ENCODE measurements around the gene TFAP2E.

TFAP2E gene

DNA sequence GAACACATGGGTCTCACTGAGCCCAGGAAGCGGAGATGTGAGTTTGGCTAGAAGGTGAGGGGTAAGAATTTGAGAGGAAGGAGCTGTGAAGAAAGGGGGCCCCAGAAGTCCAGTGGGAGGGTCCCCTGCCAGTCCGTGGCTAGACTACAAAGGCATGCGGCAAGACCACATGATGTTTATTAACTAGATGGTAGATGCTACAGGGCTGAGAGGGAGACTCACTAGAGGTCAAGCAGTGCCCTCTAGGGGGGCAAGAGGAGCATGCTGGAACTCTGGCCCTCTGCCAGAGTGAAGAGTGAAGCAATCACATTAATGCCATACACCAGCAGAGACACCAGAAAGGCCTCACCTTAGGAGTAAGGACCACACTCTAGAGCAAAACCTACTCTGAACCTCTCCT lies 28.1 kb upstream of the TFAP2E start:
- Histone ChIP-seq H3K36me3 (ENCODE audit: insufficient read depth, low read length) (peaks cover 10% of the 10 kb centered on the region; the same call in 1 of the 2 replicates), H3K4me1 (ENCODE audit: insufficient read depth, low read length, poor library complexity, severe bottlenecking) (peaks cover 13% of the 10 kb centered on the region), H3K9me2 (replicated peaks; ENCODE audit: low read depth, low read length) (no peaks in the 10 kb centered on the region), H3F3A (ENCODE audit: low read depth) (no peaks in the 10 kb centered on the region), H3K4me3 (ENCODE audit: low read length, poor library complexity, severe bottlenecking) (peak overlapping the region; percentile 12), H3K79me2 (ENCODE audit: insufficient read depth, low read length) (peaks cover 54% of the 10 kb centered on the region), H4K20me1 (ENCODE audit: insufficient read depth, low read length, poor library complexity, severe bottlenecking) (peaks cover 4% of the 10 kb centered on the region), H3K9ac (ENCODE audit: low read depth, low read length, poor library complexity, severe bottlenecking) (no peak overlapping the region), H2AFZ (ENCODE audit: low read length) (no peak overlapping the region), H3K27me3 (ENCODE audit: insufficient read depth, low read length, poor library complexity, severe bottlenecking) (no peaks in the 10 kb centered on the region), H3K9me3 (ENCODE audit: insufficient read depth, low read depth, low read length) (no peaks in the 10 kb centered on the region), H3K4me2 (ENCODE audit: low read depth, low read length, poor library complexity, severe bottlenecking) (peak overlapping the region; percentile 59)
- TF ChIP-seq, protein P1, sequence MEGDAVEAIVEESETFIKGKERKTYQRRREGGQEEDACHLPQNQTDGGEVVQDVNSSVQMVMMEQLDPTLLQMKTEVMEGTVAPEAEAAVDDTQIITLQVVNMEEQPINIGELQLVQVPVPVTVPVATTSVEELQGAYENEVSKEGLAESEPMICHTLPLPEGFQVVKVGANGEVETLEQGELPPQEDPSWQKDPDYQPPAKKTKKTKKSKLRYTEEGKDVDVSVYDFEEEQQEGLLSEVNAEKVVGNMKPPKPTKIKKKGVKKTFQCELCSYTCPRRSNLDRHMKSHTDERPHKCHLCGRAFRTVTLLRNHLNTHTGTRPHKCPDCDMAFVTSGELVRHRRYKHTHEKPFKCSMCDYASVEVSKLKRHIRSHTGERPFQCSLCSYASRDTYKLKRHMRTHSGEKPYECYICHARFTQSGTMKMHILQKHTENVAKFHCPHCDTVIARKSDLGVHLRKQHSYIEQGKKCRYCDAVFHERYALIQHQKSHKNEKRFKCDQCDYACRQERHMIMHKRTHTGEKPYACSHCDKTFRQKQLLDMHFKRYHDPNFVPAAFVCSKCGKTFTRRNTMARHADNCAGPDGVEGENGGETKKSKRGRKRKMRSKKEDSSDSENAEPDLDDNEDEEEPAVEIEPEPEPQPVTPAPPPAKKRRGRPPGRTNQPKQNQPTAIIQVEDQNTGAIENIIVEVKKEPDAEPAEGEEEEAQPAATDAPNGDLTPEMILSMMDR (conservative IDR thresholded peaks at IDR 0.05; ENCODE audit: low read length): peak; percentile 88
- no peak for TF ChIP-seq EZH2phosphoT487 (IDR thresholded peaks at IDR 0.05; ENCODE audit: borderline replicate concordance)

DNA sequence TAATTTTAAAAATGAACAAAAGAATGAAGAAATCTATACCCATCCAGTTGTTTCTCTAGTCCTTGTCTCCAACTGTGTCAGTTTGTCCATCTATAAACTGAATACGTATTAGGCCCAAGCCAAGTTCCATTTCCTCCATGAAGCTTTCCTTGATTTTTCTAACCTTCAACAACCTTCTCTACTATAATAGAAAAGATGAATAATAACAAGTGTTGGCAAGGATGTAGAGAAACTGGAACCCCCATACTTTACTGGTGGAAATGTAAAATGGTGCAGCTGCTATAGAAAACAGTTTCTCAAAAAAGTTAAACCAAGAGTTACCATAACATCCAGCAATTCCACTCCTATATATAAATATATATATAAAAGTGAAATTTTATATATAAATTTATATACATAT lies 26.5 kb upstream of the TFAP2E start:
- Histone ChIP-seq H3K27me3 (ENCODE audit: insufficient read depth, low read length, poor library complexity, severe bottlenecking) (no peaks in the 10 kb centered on the region), H3K79me2 (ENCODE audit: insufficient read depth, low read length) (peaks cover 43% of the 10 kb centered on the region), H4K20me1 (ENCODE audit: insufficient read depth, low read length, poor library complexity, severe bottlenecking) (peaks cover 4% of the 10 kb centered on the region), H3K4me3 (ENCODE audit: low read length, poor library complexity, severe bottlenecking) (no peak overlapping the region), H3K9me2 (replicated peaks; ENCODE audit: low read depth, low read length) (no peaks in the 10 kb centered on the region), H3K4me1 (ENCODE audit: insufficient read depth, low read length, poor library complexity, severe bottlenecking) (peaks cover 15% of the 10 kb centered on the region), H3K36me3 (ENCODE audit: insufficient read depth, low read length) (peaks cover 4% of the 10 kb centered on the region; the same call in 1 of the 2 replicates), H3K9me3 (ENCODE audit: insufficient read depth, low read depth, low read length) (no peaks in the 10 kb centered on the region), H3K4me2 (ENCODE audit: low read depth, low read length, poor library complexity, severe bottlenecking) (no peak overlapping the region), H3K9ac (ENCODE audit: low read depth, low read length, poor library complexity, severe bottlenecking) (no peak overlapping the region), H3F3A (ENCODE audit: low read depth) (no peaks in the 10 kb centered on the region), H2AFZ (ENCODE audit: low read length) (no peak overlapping the region)
- TF ChIP-seq EZH2phosphoT487 (IDR thresholded peaks at IDR 0.05; ENCODE audit: borderline replicate concordance): no peak
- TF ChIP-seq, protein P1 (conservative IDR thresholded peaks at IDR 0.05; ENCODE audit: low read length): no peak

DNA sequence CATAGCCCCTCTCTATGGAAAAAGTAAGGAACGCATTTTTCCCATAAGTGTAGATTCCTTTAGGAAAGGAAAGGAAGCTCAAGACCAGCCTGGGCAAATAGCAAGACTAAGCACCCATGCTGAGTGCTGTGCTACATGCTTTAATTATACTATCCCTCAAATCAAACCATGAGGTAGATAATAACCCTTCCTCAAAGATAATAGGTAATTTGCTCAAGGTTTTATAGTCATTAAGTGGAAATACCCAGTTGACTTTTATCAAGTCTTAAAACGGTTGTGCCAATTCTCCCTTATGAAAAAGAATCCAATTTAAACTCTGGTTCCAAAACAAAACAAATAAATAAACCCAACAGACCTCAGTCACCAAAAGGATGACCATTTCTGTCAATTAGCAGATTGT lies 19.3 kb upstream of the TFAP2E start:
- no peak overlapping the region for H2AFZ ChIP-seq (ENCODE audit: low read length)
- H3K9me2 ChIP-seq (replicated peaks; ENCODE audit: low read depth, low read length): no peaks in the 10 kb centered on the region
- no peaks in the 10 kb centered on the region for H3F3A ChIP-seq (ENCODE audit: low read depth)
- peaks cover 52% of the 10 kb centered on the region for H3K79me2 ChIP-seq (ENCODE audit: insufficient read depth, low read length)
- H3K4me2 ChIP-seq (ENCODE audit: low read depth, low read length, poor library complexity, severe bottlenecking): peak overlapping the region; percentile 88
- no peaks in the 10 kb centered on the region for H3K9me3 ChIP-seq (ENCODE audit: insufficient read depth, low read depth, low read length)
- TF ChIP-seq, protein P1 (conservative IDR thresholded peaks at IDR 0.05; ENCODE audit: low read length): no peak
- TF ChIP-seq EZH2phosphoT487 (IDR thresholded peaks at IDR 0.05; ENCODE audit: borderline replicate concordance): no peak
- peaks cover 5% of the 10 kb centered on the region; the same call in 1 of the 2 replicates for H3K36me3 ChIP-seq (ENCODE audit: insufficient read depth, low read length)
- H3K9ac ChIP-seq (ENCODE audit: low read depth, low read length, poor library complexity, severe bottlenecking): peak overlapping the region; percentile 5
- peaks cover 11% of the 10 kb centered on the region for H4K20me1 ChIP-seq (ENCODE audit: insufficient read depth, low read length, poor library complexity, severe bottlenecking)
- H3K4me1 ChIP-seq (ENCODE audit: insufficient read depth, low read length, poor library complexity, severe bottlenecking): peaks cover 39% of the 10 kb centered on the region
- no peak overlapping the region for H3K4me3 ChIP-seq (ENCODE audit: low read length, poor library complexity, severe bottlenecking)
- no peaks in the 10 kb centered on the region for H3K27me3 ChIP-seq (ENCODE audit: insufficient read depth, low read length, poor library complexity, severe bottlenecking)

Data from Loucy (cell line).